ENCODE measurements around the gene LRIG1.

LRIG1 gene

DNA sequence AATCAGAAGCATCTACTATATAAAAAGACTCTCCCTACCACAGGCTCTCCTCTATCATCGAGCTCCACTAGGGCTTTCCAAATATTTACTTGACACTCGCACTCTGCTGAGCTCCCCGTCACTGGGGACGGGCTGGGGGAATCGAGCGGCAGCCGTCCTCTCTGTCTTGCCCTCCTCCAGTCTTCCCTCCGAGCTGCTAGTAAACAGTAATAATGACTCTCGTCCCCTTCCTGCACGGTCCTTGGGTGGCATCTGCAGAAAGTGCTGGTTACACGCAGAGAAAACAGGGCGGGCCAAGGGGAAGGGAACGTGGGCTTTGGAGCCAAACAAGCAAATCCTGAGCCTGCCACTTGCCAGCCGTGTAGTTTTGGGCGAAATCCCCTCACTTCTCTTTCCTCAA, 96.6 kb downstream of the LRIG1 start:
- H3K36me3 ChIP-seq (ENCODE audit: control insufficient read depth, insufficient read depth, low read length) = peaks cover 18% of the 10 kb centered on the region
- no peak for TF ChIP-seq CTCF (IDR thresholded peaks at IDR 0.05; ENCODE audit: insufficient read depth, low read length, poor library complexity, severe bottlenecking)

GRCh38 chr3:66403323-66403990, 97.4 kb downstream of the LRIG1 start:
- Histone ChIP-seq H3K4me3 (replicated peaks; ENCODE audit: low read depth, low read length) (no peak overlapping the region), H3K27me3 (replicated peaks; ENCODE audit: control insufficient read depth, insufficient read depth, low read length) (no peaks in the 10 kb centered on the region), H3K36me3 (ENCODE audit: control insufficient read depth, insufficient read depth, low read length) (peaks cover 19% of the 10 kb centered on the region)
- no peak for TF ChIP-seq CTCF (IDR thresholded peaks at IDR 0.05; ENCODE audit: insufficient read depth, low read length, poor library complexity, severe bottlenecking)
- no peak for DNase-seq (ENCODE audit: extremely low read depth, insufficient read length)

More for the DNA sequence above, 96.6 kb downstream of the LRIG1 start:
- H3K27me3 ChIP-seq (replicated peaks; ENCODE audit: control insufficient read depth, insufficient read depth, low read length) = no peaks in the 10 kb centered on the region
- H3K4me3 ChIP-seq (replicated peaks; ENCODE audit: low read depth, low read length) = no peak overlapping the region
- DNase-seq (ENCODE audit: extremely low read depth, insufficient read length) = no peak

DNA sequence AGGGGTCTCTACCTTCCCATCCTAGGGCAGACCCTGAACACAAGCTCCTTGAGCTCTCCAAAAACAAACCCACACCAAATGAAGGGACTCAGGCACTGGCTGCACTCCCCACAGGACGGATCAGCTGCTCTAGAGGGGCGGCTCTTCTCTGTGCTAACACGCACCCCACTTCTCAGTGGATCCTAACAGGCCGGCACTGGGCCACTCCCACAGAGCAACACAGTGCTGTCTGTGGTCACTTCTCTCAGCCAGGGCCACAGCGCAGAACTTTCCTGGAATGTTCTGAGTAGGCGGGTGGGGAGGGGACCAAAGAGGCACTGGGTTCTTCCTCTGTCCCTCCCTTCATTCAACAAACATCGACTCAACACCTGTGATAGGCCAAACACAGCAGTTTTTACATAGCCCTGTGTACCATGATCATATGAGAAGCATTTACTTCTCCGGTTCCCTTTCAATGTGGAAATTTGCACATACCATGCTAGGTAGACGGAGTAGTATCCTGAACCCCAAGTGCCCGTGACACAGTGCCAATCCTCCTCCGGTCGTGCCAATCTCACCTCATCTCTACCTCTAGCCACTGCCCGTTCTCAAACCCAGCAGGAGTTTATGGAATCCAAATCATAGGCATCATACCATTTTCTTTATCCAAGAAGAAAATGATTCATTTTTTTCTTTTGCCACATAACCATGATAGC, 98.1 kb downstream of the LRIG1 start:
- Histone ChIP-seq H3K36me3 (ENCODE audit: control insufficient read depth, insufficient read depth, low read length) (peaks cover 21% of the 10 kb centered on the region), H3K4me3 (replicated peaks; ENCODE audit: low read depth, low read length) (no peak overlapping the region), H3K27me3 (replicated peaks; ENCODE audit: control insufficient read depth, insufficient read depth, low read length) (no peaks in the 10 kb centered on the region)
- TF ChIP-seq CTCF (IDR thresholded peaks at IDR 0.05; ENCODE audit: insufficient read depth, low read length, poor library complexity, severe bottlenecking) = no peak
- no peak for DNase-seq (ENCODE audit: extremely low read depth, insufficient read length)

DNA sequence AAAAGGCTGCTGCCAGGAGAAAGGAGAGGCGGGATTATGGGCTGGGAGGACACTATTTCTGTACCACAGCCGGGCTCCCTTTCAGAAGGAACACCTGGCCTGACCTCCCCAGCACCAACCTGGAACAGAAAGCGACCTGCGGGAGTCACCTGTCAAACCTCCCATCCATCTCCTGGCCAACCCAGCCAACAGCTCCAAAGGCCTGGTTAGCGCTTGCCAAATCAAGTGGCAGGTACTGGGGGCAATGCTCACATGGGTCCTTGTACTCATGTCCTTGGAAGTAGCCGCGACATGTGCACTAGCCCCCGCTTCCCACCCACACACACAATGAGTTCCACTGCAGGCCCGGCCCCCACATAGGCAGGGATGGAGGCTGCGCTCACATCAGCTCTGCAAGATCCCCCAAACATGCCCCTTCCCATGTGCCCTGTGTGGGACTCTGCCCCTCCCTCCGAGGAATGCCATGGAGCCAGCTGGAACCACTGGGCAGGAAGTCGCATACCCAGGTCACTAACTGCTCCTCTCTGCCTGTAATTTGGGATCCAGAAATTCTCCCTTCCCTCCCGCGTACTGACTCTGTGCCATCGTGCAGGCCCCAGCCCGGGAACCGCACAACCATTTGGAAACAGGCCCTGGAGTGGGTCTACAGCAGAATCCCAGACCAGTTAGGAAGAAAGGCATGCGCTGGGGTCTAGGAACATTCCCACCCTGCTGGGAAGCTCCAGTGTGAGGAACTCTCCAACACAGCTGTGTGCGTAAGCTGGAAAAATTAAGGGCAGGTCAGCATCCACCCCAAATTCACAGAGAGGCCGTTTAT, 98.9 kb downstream of the LRIG1 start:
- no peak for TF ChIP-seq CTCF (IDR thresholded peaks at IDR 0.05; ENCODE audit: insufficient read depth, low read length, poor library complexity, severe bottlenecking)
- H3K27me3 ChIP-seq (replicated peaks; ENCODE audit: control insufficient read depth, insufficient read depth, low read length) = no peaks in the 10 kb centered on the region

DNA sequence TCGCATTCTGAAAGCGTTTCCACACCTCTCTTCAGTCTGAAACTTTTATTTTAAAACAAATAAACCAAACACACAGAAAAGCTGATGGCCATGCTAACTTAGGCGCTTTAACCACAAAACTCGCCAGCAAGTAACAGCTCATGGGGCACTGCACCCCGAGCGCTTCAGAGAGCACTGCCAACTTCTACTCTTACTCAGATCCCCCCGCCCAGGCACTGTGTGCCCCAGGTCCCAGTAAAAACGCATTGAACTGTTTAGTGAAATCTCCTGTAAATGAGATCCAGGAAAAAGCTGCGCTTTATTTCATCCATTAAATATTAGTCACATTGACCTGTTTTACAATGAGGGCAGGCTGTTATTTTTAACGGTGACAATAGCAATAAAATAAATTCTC, 99.7 kb downstream of the LRIG1 start:
- no peaks in the 10 kb centered on the region for H3K27me3 ChIP-seq (replicated peaks; ENCODE audit: control insufficient read depth, insufficient read depth, low read length)
- TF ChIP-seq CTCF (IDR thresholded peaks at IDR 0.05; ENCODE audit: insufficient read depth, low read length, poor library complexity, severe bottlenecking) = no peak
- peaks cover 22% of the 10 kb centered on the region for H3K36me3 ChIP-seq (ENCODE audit: control insufficient read depth, insufficient read depth, low read length)
- DNase-seq (ENCODE audit: extremely low read depth, insufficient read length) = no peak
- no peak overlapping the region for H3K4me3 ChIP-seq (replicated peaks; ENCODE audit: low read depth, low read length)

More for the DNA sequence above, 98.9 kb downstream of the LRIG1 start:
- Histone ChIP-seq H3K4me3 (replicated peaks; ENCODE audit: low read depth, low read length) (no peak overlapping the region), H3K36me3 (ENCODE audit: control insufficient read depth, insufficient read depth, low read length) (peaks cover 25% of the 10 kb centered on the region)
- no peak for DNase-seq (ENCODE audit: extremely low read depth, insufficient read length)

All from GM06990 (cell line).